Small intestine (tissue), 7 donors: Measurements from ENCODE around the gene ITPA. TPM values are rescaled to one million over a fixed set of nuclear protein-coding genes. Genes with fewer than 3 reads are reported as not detected.

Experiments used
- DNase-seq, 2 donors: peaks; one replicate each; pipeline versions ENCODE4 v3.0.0 to v3.0.0-alpha.2; 2013
- FAIRE-seq: peaks from 2 replicates; lab custom pipeline; 2012; peaks lifted over from hg19 to GRCh38; lab: Jason Lieb, UNC
- H3K27ac ChIP-seq, 3 donors: one replicate each; pipeline ENCODE4 v1.5.1; 2013; ENCODE audit warnings: low read length in 2 of 3, mild to moderate bottlenecking in 2 of 3, control low read depth in 1 of 3, inconsistent platforms in 1 of 3, low read depth in 1 of 3, moderate library complexity in 1 of 3
- H3K27me3 ChIP-seq, 3 donors: one replicate each; pipeline ENCODE4 v1.6.1; 2013; ENCODE audit warnings: low read length in 3 of 3, inconsistent platforms in 1 of 3; ENCODE audit not compliant: control insufficient read depth in 3 of 3, insufficient read depth in 3 of 3
- H3K36me3 ChIP-seq, 3 donors: one replicate each; pipeline ENCODE4 v1.6.1; 2013; ENCODE audit warnings: low read length in 3 of 3, inconsistent platforms in 1 of 3, low read depth in 1 of 3, mild to moderate bottlenecking in 1 of 3, moderate library complexity in 1 of 3; ENCODE audit not compliant: control insufficient read depth in 3 of 3, insufficient read depth in 2 of 3
- H3K4me1 ChIP-seq, 3 donors: one replicate each; pipeline ENCODE4 v1.6.1; 2013; ENCODE audit warnings: low read length in 2 of 3, inconsistent platforms in 1 of 3, low read depth in 1 of 3, mild to moderate bottlenecking in 1 of 3, moderate library complexity in 1 of 3; ENCODE audit not compliant: control insufficient read depth in 3 of 3, insufficient read depth in 2 of 3
- H3K4me3 ChIP-seq, 3 donors: one replicate each; pipeline ENCODE4 v1.5.1; 2013; ENCODE audit warnings: low read length in 3 of 3, control low read depth in 1 of 3, inconsistent platforms in 1 of 3, low read depth in 1 of 3, mild to moderate bottlenecking in 1 of 3, moderate library complexity in 1 of 3
- H3K9me3 ChIP-seq, 2 donors: one replicate each; pipeline ENCODE4 v1.6.1; 2013; ENCODE audit warnings: low read depth in 1 of 2, low read length in 1 of 2; ENCODE audit not compliant: control insufficient read depth in 2 of 2, insufficient read depth in 1 of 2
- WGBS, 3 donors: extraction: QIAGEN DNeasy Blood & Tissue Kit; methylation state at CpG; one replicate each; pipeline ENCODE4 v1.1.7; 2013; 5-methylcytosine and 5-hydroxymethylcytosine counted together
- polyA plus RNA-seq, 4 donors: library from polyadenylated mRNA; stranded (reverse) in 3 of 4; unstranded in 1 of 4; fragments of 200-250 nt in 3 of 4; fragments of 120-200 nt in 1 of 4; gene quantifications; one replicate each; pipeline versions ENCODE4 v1.2.1 to v1.2.3, GENCODE V29; 2013
- donor health status: healthy with polysubstance abuse.
- donor health status: control.
- donor health status: control.
- donor health status: Bipolar disorder and iron deficiency.
- donor health status: healthy.

ITPA gene
- polyA plus RNA-seq, 4 donors = 60.3 to 97.0 (median 69.7) TPM

DNA sequence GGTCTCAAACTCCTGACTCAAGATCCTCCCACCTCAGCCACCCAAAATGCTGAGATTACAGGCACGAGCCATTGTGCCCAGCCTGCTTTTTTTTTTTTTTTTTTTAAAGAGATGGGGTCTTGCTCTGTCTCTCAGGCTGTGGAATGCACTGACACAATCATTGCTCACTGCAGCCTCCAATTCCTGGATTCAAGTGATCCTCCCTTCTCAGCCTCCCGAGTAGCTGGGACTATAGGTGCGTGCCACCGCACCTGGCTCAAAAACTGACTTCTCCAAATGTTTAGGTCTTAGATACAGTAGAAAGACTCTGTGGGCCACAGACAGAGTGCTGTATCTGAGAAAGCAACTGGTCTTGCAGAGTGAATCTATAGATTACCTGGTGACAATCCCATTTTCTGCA lies 60.8 kb downstream of the ITPA start:
- 94 to 97% (median 96%) methylated on average over 4 of the region's 4 CpGs for WGBS, 3 donors
- no peaks in the 10 kb centered on the region for H3K4me1 ChIP-seq
- DNase-seq = no peak

DNA sequence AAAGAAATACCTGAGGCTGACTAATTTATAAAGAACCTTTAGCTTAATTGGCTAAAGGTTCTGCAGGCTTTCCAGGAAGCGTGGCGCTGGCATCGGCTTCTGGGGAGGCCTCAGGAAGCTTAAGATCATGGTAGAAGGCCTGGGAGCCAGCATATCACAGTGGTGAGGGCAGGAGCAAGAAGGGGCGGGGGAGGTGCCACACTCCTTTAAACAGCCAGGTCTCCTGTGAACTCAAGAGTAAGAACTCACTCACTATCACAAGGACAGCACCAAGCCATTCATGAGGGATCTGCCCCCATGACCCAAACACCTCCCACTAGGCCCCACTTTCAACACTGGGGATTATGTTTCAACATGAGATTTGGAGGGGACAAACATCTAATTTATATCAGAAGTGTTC lies 64.1 kb downstream of the ITPA start:
- H3K4me1 ChIP-seq = no peaks in the 10 kb centered on the region
- FAIRE-seq = no peak
- peaks cover 4 to 56% (median 10%) of the 10 kb centered on the region in 3 donors for H3K36me3 ChIP-seq
- H3K27me3 ChIP-seq = no peaks in the 10 kb centered on the region
- DNase-seq = no peak
- H3K27ac ChIP-seq = no peak overlapping the region
- H3K9me3 ChIP-seq = no peaks in the 10 kb centered on the region
- no peak overlapping the region for H3K4me3 ChIP-seq
- WGBS, 3 donors = 90 to 96% (median 93%) methylated on average over 4 of the region's 4 CpGs

More for the DNA sequence above, 60.8 kb downstream of the ITPA start:
- peaks cover 2 to 32% (median 5%) of the 10 kb centered on the region in 3 donors for H3K36me3 ChIP-seq
- H3K27me3 ChIP-seq = no peaks in the 10 kb centered on the region
- FAIRE-seq = no peak
- H3K27ac ChIP-seq = no peak overlapping the region
- H3K4me3 ChIP-seq = no peak overlapping the region
- no peaks in the 10 kb centered on the region for H3K9me3 ChIP-seq

Other genes with a start within 250 kb of the ITPA start
- under 1 TPM in 2 of 4 donors, not detected in 2; 0.15 to 0.83 TPM for gene GNRH2, start 165.9 kb upstream of the ITPA start, polyA plus RNA-seq
- gene MRPS26, start 163.4 kb upstream of the ITPA start, polyA plus RNA-seq = 10 to 100 TPM; 58.4 to 77.5 (median 66.9) TPM
- 10 to 100 TPM in 2 of 4 donors, 1 to 10 TPM in 2; 2.7 to 45.8 (median 20.9) TPM for gene OXT, start 137.9 kb upstream of the ITPA start, polyA plus RNA-seq
- gene AVP, start 124.8 kb upstream of the ITPA start, polyA plus RNA-seq = 1 to 10 TPM in 1 of 4 donors, under 1 TPM in 1, not detected in 2; 0.40 to 2.7 TPM
- 10 to 100 TPM; 11.3 to 16.1 (median 13.1) TPM for gene FASTKD5, start 49.6 kb upstream of the ITPA start, polyA plus RNA-seq
- 1 to 10 TPM; 4.0 to 5.9 (median 4.4) TPM for gene UBOX5, start 49.6 kb upstream of the ITPA start, polyA plus RNA-seq
- gene LZTS3, start 35.9 kb upstream of the ITPA start, polyA plus RNA-seq = 10 to 100 TPM in 2 of 4 donors, 1 to 10 TPM in 2; 7.3 to 19.9 (median 13.1) TPM
- 10 to 100 TPM; 37.1 to 96.9 (median 69.9) TPM for gene DDRGK1, start 4.8 kb upstream of the ITPA start, polyA plus RNA-seq
- gene SLC4A11, start 29.7 kb downstream of the ITPA start, polyA plus RNA-seq = under 1 TPM; 0.24 to 0.57 (median 0.36) TPM
- gene DNAAF9, start 198.2 kb downstream of the ITPA start, polyA plus RNA-seq = 1 to 10 TPM; 1.4 to 9.6 (median 3.5) TPM